HFF-Myc (cell line): Measurements from ENCODE around the gene TTC23L.

Source experiments
- DNase-seq: peaks from one replicate; pipeline ENCODE4 v3.0.0-alpha.2; 2011; ENCODE audit warnings: low read depth; ENCODE audit errors: extremely low read depth
- H3K4me3 ChIP-seq: replicated peaks from 2 replicates; pipeline ENCODE4 v1.5.1; 2011; ENCODE audit warnings: low read depth, mild to moderate bottlenecking, control low read depth, low read length
- CTCF ChIP-seq: IDR thresholded peaks from 2 replicates; pipeline ENCODE4 v1.5.1; 2012; ENCODE audit warnings: mild to moderate bottlenecking, low read depth, low read length, control low read depth; ENCODE audit errors: missing control alignments

Gene TTC23L, protein sequence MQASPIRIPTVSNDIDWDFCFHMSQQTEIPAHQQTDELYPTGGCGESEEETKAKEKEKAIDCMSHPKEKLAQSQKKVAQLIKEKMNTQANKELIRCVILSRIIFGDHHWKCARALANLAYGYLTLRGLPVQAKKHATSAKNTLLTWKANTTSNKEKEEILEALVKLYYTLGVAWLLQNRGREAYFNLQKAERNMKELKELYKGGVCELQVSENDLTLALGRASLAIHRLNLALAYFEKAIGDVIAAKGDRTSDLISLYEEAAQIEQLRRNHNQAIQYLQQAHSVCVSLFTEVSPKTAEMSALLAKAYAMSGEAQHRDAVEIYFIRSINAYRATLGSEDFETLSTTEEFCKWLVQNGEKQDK

GRCh38 chr5:34838785-34839714, at the start of gene TTC23L:
TTC23L (plus strand) TSS chr5:34839164; CDS start chr5:34840672, 1,508 bp downstream.
- peak within 1 kb of the TSS; percentile 63 for H3K4me3 ChIP-seq
- peak; percentile 54 for DNase-seq
- TF ChIP-seq CTCF: no peak

DNA sequence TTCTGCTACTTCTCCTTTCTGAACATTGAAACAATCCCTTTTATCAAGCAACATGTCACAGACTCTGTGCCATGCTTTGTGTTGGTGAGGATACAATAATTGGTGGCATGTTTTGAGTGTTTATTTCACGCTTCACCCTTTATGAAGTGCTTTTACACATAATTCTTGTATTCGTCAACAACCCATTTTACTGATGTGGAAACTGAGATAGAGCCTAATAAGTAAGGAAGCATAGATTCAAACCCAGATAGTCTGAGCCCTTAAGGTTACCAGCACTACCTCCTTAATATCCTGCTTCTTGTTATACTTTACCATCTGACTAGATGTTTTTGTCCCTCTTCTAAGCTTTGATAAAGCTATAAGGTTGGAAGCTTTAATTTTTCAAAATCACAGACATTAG, 49.3 kb upstream of the TTC23L start:
- no peak for DNase-seq
- no peak for TF ChIP-seq CTCF

GRCh38 chr5:34790069-34790468, 48.9 kb upstream of the TTC23L start:
- DNase-seq: no peak
- TF ChIP-seq CTCF: no peak
- H3K4me3 ChIP-seq: no peak overlapping the region

More for the DNA sequence above, 49.3 kb upstream of the TTC23L start:
- no peak overlapping the region for H3K4me3 ChIP-seq

DNA sequence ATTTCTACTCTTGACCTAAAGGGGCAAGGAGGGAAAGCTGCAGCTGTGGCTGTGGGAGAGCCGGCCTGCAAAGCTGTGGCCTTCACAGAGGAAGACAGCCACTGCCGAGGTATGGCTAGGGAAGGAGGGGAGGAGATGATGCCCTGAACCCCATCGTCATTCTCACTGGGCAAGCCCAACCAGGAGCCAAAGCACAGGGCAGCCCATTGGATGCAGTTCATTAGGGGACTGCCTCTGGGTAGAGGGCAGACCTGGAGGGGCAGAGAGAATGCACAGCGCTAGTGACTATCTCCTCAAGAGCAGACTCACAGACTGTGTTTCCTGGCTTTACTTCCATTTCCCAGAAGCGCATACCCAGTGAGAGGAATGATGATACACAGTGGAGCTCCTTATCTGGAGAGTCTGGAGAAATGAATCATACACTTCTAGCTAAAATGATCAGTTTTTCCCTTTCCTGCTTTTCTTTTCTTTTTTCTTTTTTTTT, 47.2 kb upstream of the TTC23L start:
- H3K4me3 ChIP-seq: no peak overlapping the region
- no peak for DNase-seq
- TF ChIP-seq CTCF: no peak

DNA sequence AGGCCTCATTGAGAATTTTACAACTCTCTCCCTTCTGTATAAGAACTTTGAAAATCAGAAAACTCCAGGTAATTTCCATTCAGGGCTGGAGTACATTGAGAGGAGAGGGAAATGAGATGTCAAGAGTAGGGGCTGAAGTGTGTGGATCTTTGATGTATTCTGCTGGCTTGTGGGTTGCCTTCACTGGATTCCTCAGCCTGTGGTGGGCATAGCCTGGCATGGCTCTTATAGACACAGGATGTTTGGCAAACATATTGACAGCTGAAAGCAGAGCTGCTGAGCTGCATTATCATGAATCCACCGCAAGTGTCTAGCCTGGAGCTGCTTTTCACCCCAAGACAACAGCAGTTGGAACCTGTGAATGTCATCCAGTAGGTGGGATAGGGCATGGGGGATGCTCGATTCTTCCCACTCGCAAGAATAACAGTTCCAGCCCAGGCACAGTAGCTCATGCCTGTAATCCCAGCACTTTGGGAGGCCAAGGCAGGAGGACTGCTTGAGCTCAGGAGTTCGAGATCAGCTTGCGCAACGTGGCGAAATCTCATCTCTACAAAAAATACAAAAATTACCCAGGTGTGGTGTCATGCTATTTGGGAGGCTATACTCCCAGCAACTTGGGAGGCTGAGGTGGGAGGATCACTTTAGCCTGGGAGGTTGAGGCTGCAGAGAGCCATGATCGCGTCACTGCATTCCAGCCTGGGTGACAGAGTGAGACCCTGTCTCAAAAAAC, 36.0 kb upstream of the TTC23L start:
- H3K4me3 ChIP-seq: no peak overlapping the region
- no peak for TF ChIP-seq CTCF
- DNase-seq: no peak

DNA sequence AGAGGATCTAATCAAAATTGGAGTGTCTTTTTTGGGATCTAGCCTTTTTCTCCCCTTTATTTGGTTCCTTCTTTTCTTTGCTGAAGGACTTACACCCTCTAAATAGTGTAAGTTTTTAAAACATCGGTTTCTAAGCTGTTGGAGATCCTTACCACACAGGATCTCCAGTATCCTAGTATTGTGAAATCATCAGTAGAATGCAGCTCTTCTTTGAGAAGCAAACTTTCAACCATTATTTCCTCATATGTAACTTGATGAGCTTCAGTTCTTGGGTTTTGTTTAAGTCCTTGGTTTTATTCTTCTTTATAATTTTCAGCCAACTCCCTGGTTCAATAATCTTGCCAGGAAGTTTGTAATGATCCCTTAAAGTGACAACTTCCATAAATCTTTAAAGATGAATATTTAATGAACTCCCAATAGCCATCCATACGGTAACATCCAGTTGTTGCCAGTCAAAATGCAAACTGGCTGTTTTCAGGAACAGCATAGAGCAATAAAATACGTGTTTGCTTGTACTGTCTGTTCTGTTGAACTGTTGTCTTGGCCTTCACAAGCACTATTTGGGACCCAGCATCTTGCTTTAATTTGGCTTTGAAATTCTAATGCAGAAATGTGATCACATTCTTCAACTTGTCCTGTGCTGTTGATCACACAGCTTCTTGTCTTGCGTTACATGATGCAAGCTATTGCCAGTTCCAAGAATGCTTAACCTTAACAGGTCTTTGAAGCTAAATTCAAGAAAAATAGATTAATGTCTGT, 34.8 kb upstream of the TTC23L start:
- H3K4me3 ChIP-seq: no peak overlapping the region
- TF ChIP-seq CTCF: no peak
- no peak for DNase-seq
